Measurements from ENCODE around the gene TJP1. TPM values are rescaled to one million over a fixed set of nuclear protein-coding genes. Genes with fewer than 3 reads are reported as not detected.
A peak's percentile ranks its signal among the peaks of the same experiment; 100 is the strongest.

The TJP1 gene
- total and polyA plus RNA-seq, 9 of the 15 experiments (the other 6 are each of a cell fraction or from before 2014, with no cell fraction given) = 9.1 to 39.3 (median 28.0) TPM

DNA sequence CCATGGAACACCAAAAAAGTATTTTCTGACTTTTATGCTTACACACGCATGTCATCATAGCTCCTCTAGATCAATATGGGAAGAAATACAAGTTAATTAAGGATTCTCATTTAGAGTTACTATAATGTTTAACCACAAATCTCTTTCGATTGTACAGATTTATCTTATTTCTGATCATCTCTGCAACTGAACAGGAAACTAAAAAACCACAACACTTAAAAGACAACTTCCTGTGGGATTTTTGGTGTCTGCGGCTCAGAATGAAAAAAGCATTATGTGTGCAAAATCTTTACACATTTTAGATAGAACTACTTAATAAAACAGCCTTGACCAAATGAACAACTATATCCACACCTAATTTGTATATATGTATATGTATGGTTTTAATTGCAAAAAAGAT lies 3.0 kb upstream of the TJP1 start:
- ATAC-seq (no peak), FAIRE-seq (no peak), DNase-seq (ENCODE audit: extremely low read depth in 1 of 4, low spot score in 3 of 4) (no peak)
- H3K36me3 ChIP-seq (ENCODE audit: control insufficient read depth, insufficient read depth, low read length) = no peaks in the 10 kb centered on the region
- ChIA-PET CTCF (ENCODE audit: low intra/inter-chr PET ratio) (no interaction called here), POLR2A (no interaction called here)
- no peak overlapping the region for H3K27ac ChIP-seq (ENCODE audit: extremely low read depth, low read depth, low read length)
- H3K9me3 ChIP-seq (replicated peaks; ENCODE audit: control insufficient read depth, insufficient read depth, low read depth, low read length) = no peaks in the 10 kb centered on the region
- peaks cover 4 to 8% of the 10 kb centered on the region in 2 experiments; a peak in 3 of 5 replicates for H3K27me3 ChIP-seq (ENCODE audit: control insufficient read depth in 2 of 2, insufficient read depth in 2 of 2, low read length in 2 of 2)
- WGBS (ENCODE audit: insufficient coverage, low coverage, missing lambda C conversion rate) = 7% methylated on average over 3 of the region's 3 CpGs
- no TSS peak for BruUV-seq (replicated peaks)
- no peak overlapping the region for H2AFZ ChIP-seq (ENCODE audit: low read depth, low read length)
- H3K9ac ChIP-seq (ENCODE audit: insufficient read depth in 1 of 2, low read depth in 2 of 2, low read length in 2 of 2) = no peak overlapping the region
- H4K20me1 ChIP-seq (replicated peaks; ENCODE audit: control insufficient read depth, insufficient read depth, low read length) = no peaks in the 10 kb centered on the region
- in situ Hi-C loops (cut with MboI) = no loop called here
- H3K4me1 ChIP-seq (replicated peaks in 1 of 2; ENCODE audit: control insufficient read depth in 2 of 2, insufficient read depth in 2 of 2, low read length in 2 of 2) = peaks cover 0 to 6% of the 10 kb centered on the region in 2 experiments; a peak in 4 of 5 replicates
- no peak overlapping the region for H3K4me3 ChIP-seq
- intact Hi-C loops (cut with micrococcal nuclease) = no loop called here
- H3K79me2 ChIP-seq (ENCODE audit: control insufficient read depth, insufficient read depth, low read length) = peaks cover 13% of the 10 kb centered on the region
- H3K9me1 ChIP-seq (ENCODE audit: control insufficient read depth, insufficient read depth, low read length) = no peaks in the 10 kb centered on the region
- H3K4me2 ChIP-seq (ENCODE audit: insufficient read depth, low read length) = no peak overlapping the region
- peak; percentile 87 to 90 for TF ChIP-seq KDM1A (IDR thresholded peaks at IDR 0.05)
- TF ChIP-seq HES1 (IDR thresholded peaks at IDR 0.05; ENCODE audit: low read depth) = peak; percentile 59; the same call in 1 of the 2 replicates
- TF ChIP-seq HMG20A (CRISPR knock-in tag; conservative IDR thresholded peaks at IDR 0.05) = 0 out of 2 replicates have a peak, but pooled peaks have one; percentile 61
- peak; percentile 22; the same call in 1 of the 2 replicates for TF ChIP-seq FOSL1 (tag; conservative IDR thresholded peaks at IDR 0.05)
- TF ChIP-seq TEAD4 (IDR thresholded peaks at IDR 0.05; ENCODE audit: low read length) = peak; percentile 46; the same call in 1 of the 2 replicates
- TF ChIP-seq TEAD4 (CRISPR knock-in tag; IDR thresholded peaks at IDR 0.05; ENCODE audit: borderline replicate concordance) = no peak
- TF ChIP-seq BMI1 (IDR thresholded peaks at IDR 0.05; ENCODE audit: low read length) = 0 out of 2 replicates have a peak, but pooled peaks have one; percentile 14
- no peak for TF ChIP-seq ZNF12 (CRISPR knock-in tag; IDR thresholded peaks at IDR 0.05)
- TF ChIP-seq ETV1 (tag; conservative IDR thresholded peaks at IDR 0.05; ENCODE audit: low read depth) = peak; percentile 91
- peak in 1 of 2 experiments; percentile 92; a peak in 2 of 4 replicates for TF ChIP-seq RCOR1 (IDR thresholded peaks at IDR 0.05; ENCODE audit: borderline replicate concordance in 1 of 2, low read depth in 2 of 2, low read length in 2 of 2)
- peak; percentile 86 for TF ChIP-seq SMAD4 (CRISPR knock-in tag; conservative IDR thresholded peaks at IDR 0.05)
- TF ChIP-seq CBX2 (IDR thresholded peaks at IDR 0.05; ENCODE audit: insufficient read depth, low read length, poor library complexity, severe bottlenecking) = peak; percentile 63
- TF ChIP-seq ZNF140 (CRISPR knock-in tag; IDR thresholded peaks at IDR 0.05) = no peak
- peak; percentile 86; the same call in 1 of the 2 replicates for TF ChIP-seq ESRRA (IDR thresholded peaks at IDR 0.05; ENCODE audit: borderline replicate concordance, low read depth)
- 0 out of 2 replicates have a peak, but pooled peaks have one; percentile 15 for TF ChIP-seq NCOR1 (IDR thresholded peaks at IDR 0.05)
- TF ChIP-seq, protein P1, sequence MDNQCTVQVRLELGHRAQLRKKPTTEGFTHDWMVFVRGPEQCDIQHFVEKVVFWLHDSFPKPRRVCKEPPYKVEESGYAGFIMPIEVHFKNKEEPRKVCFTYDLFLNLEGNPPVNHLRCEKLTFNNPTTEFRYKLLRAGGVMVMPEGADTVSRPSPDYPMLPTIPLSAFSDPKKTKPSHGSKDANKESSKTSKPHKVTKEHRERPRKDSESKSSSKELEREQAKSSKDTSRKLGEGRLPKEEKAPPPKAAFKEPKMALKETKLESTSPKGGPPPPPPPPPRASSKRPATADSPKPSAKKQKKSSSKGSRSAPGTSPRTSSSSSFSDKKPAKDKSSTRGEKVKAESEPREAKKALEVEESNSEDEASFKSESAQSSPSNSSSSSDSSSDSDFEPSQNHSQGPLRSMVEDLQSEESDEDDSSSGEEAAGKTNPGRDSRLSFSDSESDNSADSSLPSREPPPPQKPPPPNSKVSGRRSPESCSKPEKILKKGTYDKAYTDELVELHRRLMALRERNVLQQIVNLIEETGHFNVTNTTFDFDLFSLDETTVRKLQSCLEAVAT (IDR thresholded peaks at IDR 0.05) = 0 out of 4 replicates have a peak, but pooled peaks of 1 of the 2 experiments have one; percentile 35
- TF ChIP-seq RNF2 (IDR thresholded peaks at IDR 0.05) = 0 out of 2 replicates have a peak, but pooled peaks have one; percentile 19
- TF ChIP-seq EP300 (IDR thresholded peaks at IDR 0.05; ENCODE audit: low read length) = peak; percentile 10; the same call in 1 of the 2 replicates
- TF ChIP-seq ATF6 (CRISPR knock-in tag; IDR thresholded peaks at IDR 0.05) = no peak
- TF ChIP-seq DDX20 (tag; IDR thresholded peaks at IDR 0.05; ENCODE audit: low read depth) = 0 out of 2 replicates have a peak, but pooled peaks have one; percentile 60
- peak; percentile 77 for TF ChIP-seq SOX6 (IDR thresholded peaks at IDR 0.05)
